NOMO-1 treated with DMSO at 0.1 percent for 48 hours (cell line): ENCODE data around the gene SIDT1.
A peak's percentile ranks its signal among the peaks of the same experiment; 100 is the strongest.

Source experiments
- DNase-seq: peaks from one replicate; lab custom pipeline; 2025; ENCODE audit not compliant: unreplicated experiment; lab: John Stamatoyannopoulos, UW

Gene SIDT1

DNA sequence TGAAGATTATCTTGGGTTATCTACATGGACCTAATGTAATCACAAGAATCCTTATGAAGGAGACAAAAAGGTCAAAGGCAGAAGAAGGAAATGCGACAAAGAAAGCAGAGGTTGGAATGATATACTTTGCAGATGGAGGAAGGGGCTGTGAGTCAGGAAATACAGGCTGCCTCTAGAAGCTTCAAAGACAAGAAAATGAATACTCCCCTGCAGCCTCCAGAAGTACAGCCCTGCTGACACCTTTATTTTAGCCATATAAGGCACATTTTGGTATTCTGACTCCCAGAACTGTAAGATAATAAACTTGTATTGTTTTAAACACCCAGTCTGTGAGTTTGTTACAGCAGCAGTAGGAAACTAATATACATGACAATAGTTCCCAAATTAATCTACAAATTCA, 58.6 kb downstream of the SIDT1 start:
- no peak for DNase-seq

DNA sequence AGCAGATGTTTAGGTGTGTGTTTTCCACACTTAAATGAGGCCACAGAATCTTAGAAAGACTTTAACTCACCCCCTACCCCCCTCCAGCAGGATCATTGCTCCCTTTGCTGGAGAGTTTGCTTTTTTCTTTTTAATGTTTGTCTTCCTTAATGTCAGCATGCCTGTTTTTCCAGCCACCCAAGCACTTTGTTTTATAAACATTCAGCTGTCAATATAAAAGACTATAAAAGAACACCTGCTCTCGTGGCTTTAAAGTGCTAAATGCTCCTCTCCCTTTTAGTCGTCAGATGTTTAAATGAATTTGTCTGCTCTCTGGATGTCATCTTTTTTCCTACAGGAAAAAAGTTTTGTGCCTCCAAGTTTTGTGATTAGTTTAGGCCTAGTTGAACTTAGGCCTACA, 61.7 kb downstream of the SIDT1 start:
- no peak for DNase-seq

DNA sequence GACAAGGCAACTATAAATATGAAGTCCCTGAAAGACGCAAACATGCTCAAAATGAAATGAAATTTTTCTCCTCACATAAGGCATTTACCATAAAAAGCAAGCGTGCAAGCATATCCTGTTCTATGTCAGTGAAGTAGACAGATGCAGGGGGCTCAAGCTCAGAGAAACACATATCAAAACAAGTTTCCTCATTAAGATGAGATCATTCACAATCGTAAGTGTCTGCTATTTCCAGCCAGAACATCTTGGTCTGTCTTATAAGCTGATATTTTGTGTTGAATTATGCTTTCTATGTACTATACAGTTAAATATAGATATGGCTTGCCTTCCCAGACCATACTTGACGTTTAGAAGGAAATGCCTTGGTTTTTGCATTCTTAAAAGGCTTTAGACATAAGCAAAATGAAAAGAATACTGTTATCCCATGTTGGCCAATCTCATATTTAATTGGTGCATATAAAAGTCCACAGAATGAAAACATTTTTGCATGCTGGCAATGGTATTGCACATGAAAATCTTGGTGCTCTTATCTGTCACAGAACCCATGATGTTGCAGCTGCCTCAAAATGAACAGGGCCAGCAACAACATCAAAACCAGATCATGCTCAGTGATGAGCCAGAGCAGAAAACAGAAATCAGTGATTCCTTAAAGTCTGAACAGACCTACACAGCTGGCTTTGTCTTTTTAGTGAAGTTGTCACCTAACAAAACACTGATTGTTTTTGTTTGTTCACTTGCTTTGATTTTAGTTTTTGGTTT, 65.4 kb downstream of the SIDT1 start:
- no peak for DNase-seq

DNA sequence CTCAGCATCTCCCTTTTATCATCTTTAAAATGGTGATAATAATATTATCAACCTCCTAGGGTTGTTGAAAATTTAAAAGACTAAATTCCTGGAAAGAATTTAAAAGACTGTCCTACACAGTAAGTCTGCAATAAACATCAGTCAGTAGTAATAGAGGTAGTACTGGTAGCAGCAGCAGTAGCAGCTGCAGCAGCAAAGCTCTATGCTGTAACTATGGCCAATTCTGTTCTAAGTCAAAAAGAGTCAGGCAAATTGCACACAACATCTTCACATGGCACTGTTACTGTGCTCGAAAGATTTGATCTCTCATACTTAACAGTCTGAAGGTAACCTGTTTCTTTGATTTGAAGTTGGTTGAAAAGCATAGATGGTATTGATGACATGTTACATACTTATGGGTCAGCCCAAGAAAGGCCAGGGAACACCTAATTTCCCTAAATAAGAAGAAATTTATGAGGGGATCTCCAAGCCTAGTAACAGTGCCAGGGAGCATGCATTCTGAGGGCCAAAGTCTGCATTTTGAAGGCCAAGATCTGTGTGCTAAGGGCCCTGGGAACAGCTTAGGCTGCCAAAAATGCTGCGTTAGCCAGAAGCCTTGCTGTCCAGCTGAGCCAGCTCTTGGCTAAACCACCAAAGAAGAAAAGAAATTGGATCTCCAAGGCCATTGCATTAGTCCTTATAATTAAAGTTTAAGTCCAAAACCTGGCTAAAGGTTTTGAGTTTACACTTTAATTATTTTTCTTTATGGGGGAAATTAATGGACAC, 68.2 kb downstream of the SIDT1 start:
- DNase-seq, result no peak

DNA sequence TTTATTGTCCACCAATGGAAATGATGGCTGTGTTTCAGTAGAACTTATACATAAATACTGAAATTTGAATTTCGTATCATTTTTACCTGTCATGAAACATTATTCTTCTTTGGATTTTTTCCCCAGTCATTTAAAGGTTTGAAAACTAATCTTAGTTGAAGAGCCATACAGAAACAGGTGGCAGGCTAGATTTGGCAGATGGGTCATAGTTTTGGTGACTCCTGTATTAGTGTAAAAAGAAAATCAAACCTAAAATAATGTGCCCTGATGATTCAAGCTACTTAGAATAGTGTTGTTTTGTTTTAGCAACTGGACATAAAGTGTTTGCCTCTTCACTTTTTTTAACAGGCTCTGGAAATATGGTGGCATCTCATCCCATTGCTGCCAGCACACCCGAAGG, 68.9 kb downstream of the SIDT1 start:
- DNase-seq, result no peak

DNA sequence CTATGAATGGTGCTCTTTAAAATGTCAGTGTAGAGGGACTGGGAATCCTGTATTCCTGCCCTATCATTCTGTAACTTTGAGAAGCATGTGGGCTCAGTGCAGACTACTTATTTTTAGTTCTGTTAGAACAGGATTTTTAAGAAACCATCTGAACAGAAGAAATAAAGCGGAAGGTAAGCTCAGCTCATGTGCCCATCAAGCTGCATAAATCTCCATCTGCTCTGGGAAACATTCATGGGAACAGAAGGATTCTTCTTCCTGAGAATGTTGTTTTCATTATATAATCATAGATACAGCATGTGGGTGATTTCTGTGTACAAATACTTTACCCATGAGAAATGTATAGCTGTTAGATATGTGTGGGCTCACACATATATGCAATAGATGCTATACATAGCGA, 69.9 kb downstream of the SIDT1 start:
- no peak for DNase-seq

DNA sequence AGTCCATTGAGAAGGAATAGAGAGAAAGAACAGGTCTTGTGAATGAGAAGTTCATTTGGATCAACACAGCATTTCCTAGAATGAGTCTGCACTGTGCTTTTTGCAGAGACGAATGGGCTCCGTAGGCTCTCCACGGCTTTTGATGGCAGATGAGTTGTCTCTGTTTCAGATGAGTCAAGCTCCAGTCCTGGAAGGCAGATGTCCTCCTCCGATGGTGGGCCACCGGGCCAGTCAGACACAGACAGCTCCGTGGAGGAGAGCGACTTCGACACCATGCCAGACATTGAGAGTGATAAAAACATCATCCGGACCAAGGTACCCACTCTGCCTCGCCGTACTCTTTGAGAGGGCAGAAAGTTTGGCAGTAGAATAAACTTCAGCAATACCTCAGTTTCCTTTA, 70.5 kb downstream of the SIDT1 start:
- DNase-seq, result no peak

DNA sequence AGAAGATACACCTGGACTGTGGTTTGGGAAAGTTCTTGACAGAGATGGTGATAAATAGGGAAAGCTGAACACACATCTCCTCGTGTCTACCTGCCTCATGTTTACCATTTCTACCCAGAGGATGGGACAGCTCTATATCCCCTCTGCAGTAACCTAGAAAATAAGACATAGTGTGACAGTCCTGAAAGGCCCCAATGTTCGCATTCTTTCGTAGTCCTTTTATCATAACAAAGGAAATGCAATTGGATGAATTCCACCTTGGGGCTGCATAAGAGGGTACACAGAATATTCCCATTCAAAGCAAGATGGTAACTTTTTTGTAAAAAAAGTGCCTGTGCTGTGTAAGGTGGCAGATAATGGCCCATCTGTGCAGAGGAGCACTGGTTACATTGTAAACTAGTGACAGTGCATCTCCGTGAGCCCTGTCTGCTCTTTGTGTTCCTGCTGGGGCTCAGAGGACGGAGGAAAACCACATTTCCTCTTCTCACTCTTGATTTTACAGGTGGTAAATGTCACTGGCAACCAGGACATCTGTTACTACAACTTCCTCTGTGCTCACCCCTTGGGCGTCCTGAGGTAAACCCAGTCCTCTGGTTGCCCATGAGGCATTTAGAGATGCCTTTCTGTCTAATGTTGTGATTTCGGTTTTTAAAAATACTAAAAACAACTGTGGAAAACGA, 74.3 kb downstream of the SIDT1 start:
- peak; percentile 47 for DNase-seq

DNA sequence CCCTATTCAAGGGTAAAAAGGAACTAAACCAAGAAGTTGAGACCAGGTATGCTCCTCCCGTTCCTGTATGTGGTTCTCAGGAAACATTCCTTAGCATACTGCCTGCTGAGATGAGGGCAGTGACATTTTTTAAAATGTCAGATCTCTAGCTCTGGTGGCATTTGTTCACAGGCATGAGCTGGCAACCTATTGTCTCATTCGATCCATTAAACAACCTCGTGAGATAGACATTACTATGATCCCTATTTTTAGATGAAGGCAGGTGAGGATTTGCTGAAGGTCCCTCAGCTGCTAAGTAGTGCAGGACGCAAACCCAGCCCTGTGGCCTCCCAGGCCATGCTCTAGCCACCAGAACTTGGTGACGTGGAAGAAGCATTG, 74.9 kb downstream of the SIDT1 start:
- DNase-seq, result no peak

DNA sequence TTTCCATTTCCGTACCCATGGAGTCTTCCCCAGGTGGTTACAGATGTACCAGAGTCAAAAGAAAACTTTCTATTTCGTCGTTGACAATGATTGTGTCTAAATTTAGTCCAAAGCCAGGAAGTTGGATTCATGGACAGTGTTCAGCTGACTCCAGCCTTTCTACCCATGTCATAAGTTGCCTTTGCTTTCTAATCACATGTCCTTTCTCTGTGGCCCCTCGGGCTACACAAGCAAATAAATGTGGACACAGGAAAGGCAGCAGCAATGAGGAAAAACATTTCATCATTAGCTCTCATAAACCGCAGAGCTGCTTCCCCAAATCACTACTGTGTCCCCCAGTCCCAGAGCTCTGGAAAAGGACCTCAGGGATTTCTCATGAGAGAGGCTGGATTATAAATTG, 82.0 kb downstream of the SIDT1 start:
- peak; percentile 23 for DNase-seq

DNA sequence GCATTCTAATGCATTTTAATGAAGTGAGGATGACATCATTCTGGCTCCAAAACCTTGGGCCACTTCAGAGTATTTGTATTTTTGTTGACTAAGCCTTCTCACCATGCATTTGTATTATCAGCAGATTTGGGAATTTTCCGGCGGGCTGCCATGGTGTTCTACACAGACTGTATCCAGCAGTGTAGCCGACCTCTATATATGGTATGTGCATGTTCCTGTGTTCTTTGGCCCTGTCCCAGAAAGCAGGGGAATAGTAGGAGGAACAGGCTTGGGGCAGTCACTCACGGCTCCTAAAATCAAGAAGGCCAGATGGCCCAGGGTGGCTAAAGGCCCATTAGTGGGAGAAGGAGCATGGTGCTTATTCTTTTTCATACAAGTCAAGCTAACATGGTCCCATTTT, 83.6 kb downstream of the SIDT1 start:
- DNase-seq, result no peak

DNA sequence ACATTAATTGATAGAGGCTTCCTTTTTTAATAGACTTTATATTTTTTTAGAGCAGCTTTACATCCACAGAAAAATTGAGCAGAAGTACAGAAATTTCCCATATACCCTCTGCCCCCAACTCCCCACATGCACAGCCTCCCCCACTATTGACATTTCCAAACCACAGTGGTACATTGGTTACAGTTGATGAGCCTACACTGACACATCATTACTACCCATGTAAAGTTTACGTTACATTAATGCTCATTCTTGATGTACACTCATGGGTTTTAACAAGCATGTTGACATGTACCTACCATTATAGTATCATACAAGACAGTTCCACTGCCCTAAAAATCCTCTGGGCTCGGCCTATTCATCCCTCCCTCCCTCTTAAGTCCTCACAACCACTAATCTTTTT, 85.4 kb downstream of the SIDT1 start:
- DNase-seq, result no peak

DNA sequence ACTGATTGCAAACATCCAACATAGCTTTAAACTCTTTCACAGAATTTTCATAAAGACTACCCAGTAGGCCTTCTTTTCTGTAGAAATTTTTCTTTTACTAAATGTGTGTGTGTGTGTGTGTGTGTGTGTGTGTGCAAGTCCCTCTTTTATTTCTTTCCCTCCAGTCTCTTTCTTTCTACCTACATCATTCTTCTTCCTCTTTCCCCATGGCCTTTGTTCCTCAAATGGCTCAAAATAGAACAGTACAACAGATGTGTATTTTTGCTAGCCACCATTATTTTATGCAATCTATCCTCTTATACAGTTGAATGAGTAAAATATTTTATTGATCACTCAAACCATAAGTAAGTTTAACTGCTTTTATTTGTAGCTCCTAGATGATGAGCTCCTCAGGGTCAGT, 87.7 kb downstream of the SIDT1 start:
- DNase-seq, result peak; percentile 88

DNA sequence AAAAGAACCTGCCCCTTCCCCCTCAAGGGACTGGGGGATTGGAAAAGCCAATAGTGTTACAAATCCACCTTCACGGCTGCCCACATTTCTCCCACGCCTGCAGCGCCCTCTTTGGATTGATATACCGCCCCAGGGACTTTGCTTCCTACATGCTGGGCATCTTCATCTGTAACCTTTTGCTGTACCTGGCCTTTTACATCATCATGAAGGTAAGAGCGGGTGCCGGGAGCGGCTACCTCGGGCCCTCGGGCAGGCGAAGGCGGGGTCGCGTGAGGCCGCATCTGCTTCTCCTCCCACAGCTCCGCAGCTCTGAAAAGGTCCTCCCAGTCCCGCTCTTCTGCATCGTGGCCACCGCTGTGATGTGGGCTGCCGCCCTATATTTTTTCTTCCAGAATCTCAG, 91.0 kb downstream of the SIDT1 start:
- no peak for DNase-seq

DNA sequence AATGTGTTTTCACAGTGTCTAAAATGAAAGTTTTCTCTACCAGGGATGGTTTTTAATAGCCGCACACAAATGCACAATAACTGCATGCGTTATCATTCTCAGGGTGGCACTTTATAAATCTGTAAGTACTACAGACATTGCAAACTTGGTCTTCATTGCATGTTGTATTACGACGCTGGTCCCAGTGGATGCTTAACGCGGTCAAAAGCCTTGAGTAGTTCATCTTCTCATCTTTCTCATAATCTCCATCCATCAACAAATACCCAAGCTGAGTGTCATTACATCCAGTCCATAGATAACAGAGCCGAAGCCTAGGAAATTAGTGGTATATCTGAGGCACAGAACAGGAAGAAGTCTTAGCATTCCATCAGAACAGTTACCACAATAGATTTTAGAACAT, 91.5 kb downstream of the SIDT1 start:
- DNase-seq, result no peak

DNA sequence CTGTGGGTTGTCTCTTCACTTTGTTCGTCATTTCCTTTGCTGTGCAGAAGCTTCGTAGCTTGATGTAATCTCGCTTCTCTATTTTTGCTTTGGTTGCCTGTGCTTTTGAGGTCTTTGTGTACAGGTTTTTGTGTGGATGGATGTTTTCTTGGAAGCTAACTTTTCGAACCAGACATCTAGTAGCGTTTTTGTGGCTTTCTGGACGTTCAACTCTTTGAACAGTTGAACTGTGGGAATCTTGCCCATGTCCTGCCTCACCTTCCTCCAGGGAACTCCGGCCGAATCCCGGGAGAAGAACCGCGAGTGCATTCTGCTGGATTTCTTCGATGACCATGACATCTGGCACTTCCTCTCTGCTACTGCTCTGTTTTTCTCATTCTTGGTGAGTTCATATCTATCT, 93.5 kb downstream of the SIDT1 start:
- DNase-seq, result peak; percentile 62

DNA sequence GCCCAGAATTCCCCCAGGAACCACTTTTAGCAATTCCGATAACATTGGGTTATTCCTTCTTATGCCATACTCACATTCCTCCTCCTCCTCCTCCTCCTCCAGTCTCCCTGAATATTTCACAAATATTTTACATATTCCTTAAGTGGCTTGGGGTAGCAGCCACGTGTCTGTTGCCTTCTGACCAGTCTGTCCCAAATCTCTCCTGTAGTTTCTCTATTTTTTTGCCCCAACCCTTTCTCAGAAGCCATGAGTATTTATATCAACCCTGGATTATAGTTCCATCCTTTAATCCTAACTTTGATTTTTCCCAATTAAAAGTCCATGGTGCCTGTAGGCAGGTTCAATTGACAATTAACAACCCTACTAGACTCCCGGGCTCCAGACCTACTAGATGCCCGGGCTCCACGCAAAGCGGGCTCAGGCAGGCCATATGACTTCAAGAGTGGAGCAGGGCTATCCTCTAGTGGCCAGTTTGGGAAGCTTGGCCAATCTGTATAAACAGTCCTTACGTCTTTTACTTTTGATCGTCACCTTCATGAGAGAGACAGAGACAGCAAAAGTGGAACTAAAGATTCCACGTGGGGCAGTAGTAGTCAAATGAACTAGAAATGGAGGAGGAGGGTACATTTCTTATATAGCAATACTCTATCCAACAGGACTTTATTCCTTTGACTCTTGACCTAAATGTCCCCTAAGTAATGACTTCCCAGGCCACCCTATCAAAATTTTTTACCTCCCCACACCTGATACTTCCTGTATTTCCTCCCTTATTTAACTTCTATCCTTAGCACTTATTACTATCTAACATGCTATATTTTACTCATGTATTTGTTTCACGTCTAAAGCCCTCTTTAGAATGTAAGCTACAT, 94.4 kb downstream of the SIDT1 start:
- DNase-seq, result peak; percentile 88

DNA sequence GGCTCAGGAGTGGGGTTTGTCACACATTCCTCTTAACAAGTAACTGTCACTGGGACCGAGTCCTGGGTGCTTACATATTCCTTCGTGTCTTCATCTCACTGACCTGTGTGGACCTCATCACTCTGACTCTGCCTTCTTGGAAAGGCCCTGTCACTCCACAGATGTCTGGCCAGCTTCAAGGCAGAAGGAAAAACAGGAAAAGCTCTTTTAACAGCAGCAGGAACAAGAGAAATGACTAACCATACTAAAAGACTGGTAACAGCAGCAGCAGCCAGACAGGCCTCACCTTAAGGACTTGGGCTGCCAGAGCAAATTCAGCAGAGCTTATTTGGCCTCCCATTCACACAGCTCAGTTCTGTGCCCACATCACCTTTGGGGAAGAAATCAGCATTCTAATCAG, 96.0 kb downstream of the SIDT1 start:
- no peak for DNase-seq

DNA sequence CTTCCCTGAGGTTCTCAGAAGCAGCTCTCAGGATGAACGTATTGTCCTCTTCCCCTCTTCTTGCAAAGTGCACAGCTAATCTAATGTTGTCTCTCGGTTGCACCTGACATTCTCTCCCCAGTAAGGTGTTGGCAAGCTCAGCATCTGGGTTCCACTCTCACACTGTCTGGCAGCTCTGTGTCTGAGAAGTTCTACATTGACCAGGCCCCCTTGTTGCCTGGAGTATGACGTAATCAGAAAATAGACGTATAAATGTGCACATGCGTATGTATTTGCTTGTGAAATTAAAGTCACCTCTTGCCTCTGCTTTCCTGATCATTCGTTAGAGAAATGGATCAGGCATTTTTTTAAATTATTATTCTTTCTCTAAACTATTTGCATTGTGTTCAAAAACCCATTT, 96.4 kb downstream of the SIDT1 start:
- no peak for DNase-seq

DNA sequence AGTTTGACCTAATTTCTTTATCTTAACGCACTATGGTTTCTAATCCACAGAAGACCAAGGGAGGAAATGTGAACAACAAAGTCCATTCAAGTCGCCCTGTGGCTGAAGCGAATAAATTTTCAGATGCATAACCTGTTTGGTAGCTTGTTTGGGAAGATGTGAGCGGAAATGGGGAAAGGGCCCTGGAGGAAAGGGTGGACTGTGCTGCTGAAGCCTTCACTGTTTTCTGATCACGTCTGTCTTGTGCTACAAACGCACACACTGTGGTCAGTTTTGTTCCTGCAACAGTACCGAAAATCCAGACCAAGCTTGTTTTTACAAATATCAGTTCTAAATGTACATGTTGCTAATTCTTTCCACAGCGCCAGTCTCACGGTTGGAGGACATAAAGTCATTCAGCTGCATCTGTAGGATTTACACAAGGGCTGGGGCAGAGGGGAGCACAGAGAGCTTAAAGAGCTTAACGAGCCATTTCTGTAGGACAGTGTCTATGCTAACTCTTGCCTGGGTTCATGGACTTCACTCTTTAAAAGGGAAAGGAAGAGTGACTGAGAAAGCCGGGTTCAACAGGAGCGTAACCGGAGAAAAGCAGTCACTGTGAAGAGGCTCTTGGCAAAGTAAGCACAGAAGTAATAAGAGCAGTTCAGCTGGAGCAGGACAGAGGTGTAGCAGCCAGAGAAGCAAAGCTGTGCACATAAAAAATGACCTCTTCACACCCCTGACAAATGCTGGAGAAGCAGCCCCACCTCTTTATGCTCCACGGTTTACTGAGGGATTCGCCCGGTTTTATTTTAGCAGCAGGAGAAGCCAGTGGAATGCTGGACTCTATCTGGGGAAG, 97.4 kb downstream of the SIDT1 start:
- no peak for DNase-seq
